Choroid plexus epithelial cell (primary cell): ENCODE data around the gene ANKRD13A.

ENCODE experiments used
- DNase-seq: peaks from one replicate; pipeline ENCODE4 v3.0.0-alpha.2; 2010; ENCODE audit warnings: low read depth
- H3K4me3 ChIP-seq: 2 replicates; pipeline ENCODE4 v1.5.1; 2011; ENCODE audit warnings: low read depth, mild to moderate bottlenecking, control low read depth, low read length, moderate library complexity
- CTCF ChIP-seq: conservative IDR thresholded peaks from 2 replicates; pipeline ENCODE4 v1.5.1; 2011; ENCODE audit warnings: low read depth, mild to moderate bottlenecking, control low read depth, inconsistent platforms, low read length, moderate library complexity

The ANKRD13A gene

GRCh38 chr12:110073049-110073831 is 74.0 kb downstream of the ANKRD13A start:
- DNase-seq, result no peak
- no peak for TF ChIP-seq CTCF
- H3K4me3 ChIP-seq, result peak overlapping the region; percentile 52

GRCh38 chr12:110074089-110074488 is 74.9 kb downstream of the ANKRD13A start:
- TF ChIP-seq CTCF, result no peak
- H3K4me3 ChIP-seq, result no peak overlapping the region
- no peak for DNase-seq

- no peak overlapping the region for H3K4me3 ChIP-seq
- no peak for DNase-seq
- TF ChIP-seq CTCF, result no peak
Observed at GRCh38 chr12:110075880-110076279, 76.7 kb downstream of the ANKRD13A start.

GRCh38 chr12:110077800-110078199 is 78.6 kb downstream of the ANKRD13A start:
- no peak for TF ChIP-seq CTCF
- peak; percentile 10 for DNase-seq
- H3K4me3 ChIP-seq, result no peak overlapping the region

- no peak for TF ChIP-seq CTCF
- DNase-seq, result peak; percentile 83
- H3K4me3 ChIP-seq, result no peak overlapping the region
Observed at GRCh38 chr12:110079477-110080400, 80.5 kb downstream of the ANKRD13A start.

GRCh38 chr12:110080410-110080809 is 81.2 kb downstream of the ANKRD13A start:
- no peak for TF ChIP-seq CTCF
- H3K4me3 ChIP-seq, result no peak overlapping the region
- no peak for DNase-seq
